IMR-90 (cell line): ENCODE data around the gene ZFYVE21. TPM values are rescaled to one million over a fixed set of nuclear protein-coding genes. Genes with fewer than 3 reads are reported as not detected.

Experiments used
- ATAC-seq: fragments of 200-7000 bp; cut with Tn5 transposase; 2 replicates; pipeline ENCODE4 v1.9.1; 2020; ENCODE audit warnings: low read depth, mild to moderate bottlenecking, moderate library complexity
- BruUV-seq: library from RNA; stranded (reverse); fragments of 400-500 nt; replicated peaks from 2 replicates; lab custom pipeline; 2021; lab: Mats Ljungman, UMichigan
- CTCF ChIA-PET: fragments of 300-600 bp; formaldehyde crosslinking; extraction: SDS; loops from one replicate; lab custom pipeline; 2021; ENCODE audit warnings: antibody characterized with exemption; lab: Yijun Ruan, JAX
- POLR2A ChIA-PET: fragments of 300-600 bp; sonication (Branson Sonifier 250); formaldehyde crosslinking; loops from one replicate; lab custom pipeline; 2022; ENCODE audit warnings: antibody characterized with exemption; ENCODE audit not compliant: unreplicated experiment; lab: Charles Lee
- DNase-seq: peaks from one replicate; pipeline ENCODE4 v3.0.0; 2013
- H2AFZ ChIP-seq: replicated peaks from 2 replicates; pipeline ENCODE3; 2013; ENCODE audit warnings: low read length, mild to moderate bottlenecking; ENCODE audit not compliant: poor library complexity
- H2AK5ac ChIP-seq: 2 replicates; pipeline ENCODE4 v1.6.1; 2013; ENCODE audit warnings: low read depth, low read length, inconsistent platforms
- H2AK9ac ChIP-seq: replicated peaks from 2 replicates; pipeline ENCODE3; 2013; ENCODE audit warnings: mild to moderate bottlenecking, low read depth, low read length, moderate library complexity; ENCODE audit not compliant: poor library complexity
- H2BK120ac ChIP-seq: 2 replicates; pipeline ENCODE4 v1.6.1; 2013; ENCODE audit warnings: low read depth, low read length, inconsistent platforms
- H2BK15ac ChIP-seq: 3 replicates; pipeline ENCODE4 v1.6.1; 2013; ENCODE audit warnings: low read depth, low read length, inconsistent platforms
- H2BK20ac ChIP-seq: 2 replicates; pipeline ENCODE4 v1.6.1; 2013; ENCODE audit warnings: low read depth, mild to moderate bottlenecking, inconsistent platforms, low read length, moderate library complexity
- H2BK5ac ChIP-seq: 2 replicates; pipeline ENCODE4 v1.6.1; 2013; ENCODE audit warnings: mild to moderate bottlenecking, low read depth, low read length, inconsistent platforms; ENCODE audit not compliant: poor library complexity, severe bottlenecking
- H3K14ac ChIP-seq: replicated peaks from 2 replicates; pipeline ENCODE4 v1.6.1; 2013; ENCODE audit warnings: low read depth, low read length, inconsistent platforms
- H3K18ac ChIP-seq: 2 replicates; pipeline ENCODE4 v1.6.1; 2013; ENCODE audit warnings: low read depth, low read length, control low read depth
- H3K23ac ChIP-seq: 2 replicates; pipeline ENCODE4 v1.6.1; 2013; ENCODE audit warnings: low read depth, low read length, inconsistent platforms
- H3K27ac ChIP-seq: 2 replicates; pipeline ENCODE4 v1.5.1; 2013; ENCODE audit warnings: mild to moderate bottlenecking, control low read depth, low read length; ENCODE audit not compliant: insufficient read depth
- H3K27me3 ChIP-seq: 2 replicates; pipeline ENCODE4 v1.6.1; 2013; ENCODE audit warnings: low read length; ENCODE audit not compliant: control insufficient read depth, insufficient read depth
- H3K36me3 ChIP-seq: 2 replicates; pipeline ENCODE4 v1.6.1; 2013; ENCODE audit warnings: low read length, mixed read lengths; ENCODE audit not compliant: control insufficient read depth, insufficient read depth
- H3K4ac ChIP-seq: 2 replicates; pipeline ENCODE4 v1.6.1; 2013; ENCODE audit warnings: low read depth, low read length, inconsistent platforms
- H3K4me1 ChIP-seq: 2 replicates; pipeline ENCODE4 v1.6.1; 2013; ENCODE audit warnings: low read length, mixed read lengths; ENCODE audit not compliant: control insufficient read depth, insufficient read depth
- H3K4me2 ChIP-seq: 2 replicates; pipeline ENCODE4 v1.6.1; 2013; ENCODE audit warnings: low read depth, mild to moderate bottlenecking, control low read depth, low read length, moderate library complexity
- H3K4me3 ChIP-seq: 2 replicates; pipeline ENCODE4 v1.5.1; 2013; ENCODE audit warnings: low read depth, mild to moderate bottlenecking, control low read depth, low read length, moderate library complexity; ENCODE audit not compliant: insufficient read depth
- H3K56ac ChIP-seq: 2 replicates; pipeline ENCODE4 v1.6.1; 2013; ENCODE audit warnings: low read length, inconsistent platforms; ENCODE audit not compliant: insufficient read depth; ENCODE audit errors: extremely low read depth
- H3K79me1 ChIP-seq, 2 experiments: 2 replicates each; pipeline ENCODE4 v1.6.1; 2013; ENCODE audit warnings: low read length in 2 of 2, inconsistent platforms in 1 of 2, low read depth in 1 of 2
- H3K9ac ChIP-seq: 2 replicates; pipeline ENCODE4 v1.6.1; 2013; ENCODE audit warnings: low read depth, low read length, control low read depth
- H3K9me1 ChIP-seq: 2 replicates; pipeline ENCODE4 v1.6.1; 2013; ENCODE audit warnings: low read length, inconsistent platforms; ENCODE audit not compliant: insufficient read depth
- H3K9me3 ChIP-seq: 2 replicates; pipeline ENCODE4 v1.6.1; 2013; ENCODE audit warnings: low read length; ENCODE audit not compliant: control insufficient read depth, insufficient read depth
- H4K20me1 ChIP-seq: 2 replicates; pipeline ENCODE4 v1.6.1; 2013; ENCODE audit warnings: low read length, inconsistent platforms; ENCODE audit not compliant: insufficient read depth
- H4K5ac ChIP-seq: 2 replicates; pipeline ENCODE4 v1.6.1; 2013; ENCODE audit warnings: mild to moderate bottlenecking, low read depth, low read length, control low read depth
- H4K8ac ChIP-seq, 2 experiments: 2 replicates each; pipeline ENCODE4 v1.6.1; 2013; ENCODE audit warnings: low read depth in 2 of 2, low read length in 2 of 2, control low read depth in 1 of 2, inconsistent platforms in 1 of 2
- H4K91ac ChIP-seq: 2 replicates; pipeline ENCODE4 v1.6.1; 2013; ENCODE audit warnings: low read depth, low read length, inconsistent platforms; ENCODE audit not compliant: insufficient read depth
- BHLHE40 ChIP-seq: fragments of 150-350 bp; IDR thresholded peaks from 2 replicates; pipeline ENCODE4 v1.6.1; 2016; ENCODE audit warnings: mild to moderate bottlenecking, low read depth, low read length
- CEBPB ChIP-seq: IDR thresholded peaks from 2 replicates; pipeline ENCODE4 v1.6.1; 2012; ENCODE audit warnings: low read depth, low read length, improper control_type of control experiment
- CHD1 ChIP-seq: IDR thresholded peaks from 2 replicates; pipeline ENCODE4 v1.6.1; 2012; ENCODE audit warnings: low read depth, low read length, improper control_type of control experiment
- ELK1 ChIP-seq: fragments of 150-350 bp; IDR thresholded peaks from 2 replicates; pipeline ENCODE4 v1.6.1; 2016; ENCODE audit warnings: low read depth, mild to moderate bottlenecking, low read length, moderate library complexity, borderline replicate concordance
- FOS ChIP-seq: fragments of 150-350 bp; IDR thresholded peaks from 2 replicates; pipeline ENCODE4 v1.6.1; 2016; ENCODE audit warnings: low read depth, low read length
- MAFK ChIP-seq: IDR thresholded peaks from 2 replicates; pipeline ENCODE4 v1.6.1; 2012; ENCODE audit warnings: low read depth, low read length, improper control_type of control experiment
- MAZ ChIP-seq: IDR thresholded peaks from 2 replicates; pipeline ENCODE4 v1.6.1; 2012; ENCODE audit warnings: low read depth, mild to moderate bottlenecking, low read length, improper control_type of control experiment, moderate library complexity, borderline replicate concordance
- MXI1 ChIP-seq: IDR thresholded peaks from 2 replicates; pipeline ENCODE4 v1.6.1; 2012; ENCODE audit warnings: low read depth, mild to moderate bottlenecking, low read length, moderate library complexity, borderline replicate concordance
- NFE2L2 ChIP-seq: fragments of 150-350 bp; IDR thresholded peaks from 2 replicates; pipeline ENCODE4 v1.6.1; 2016; ENCODE audit warnings: low read depth, mild to moderate bottlenecking, low read length
- POLR2A ChIP-seq: IDR thresholded peaks from 2 replicates; pipeline ENCODE4 v1.6.1; 2012; ENCODE audit warnings: mild to moderate bottlenecking, low read depth, low read length
- RAD21 ChIP-seq: IDR thresholded peaks from 2 replicates; pipeline ENCODE4 v1.6.1; 2012; ENCODE audit warnings: low read length, improper control_type of control experiment
- RCOR1 ChIP-seq: IDR thresholded peaks from 2 replicates; pipeline ENCODE4 v1.6.1; 2012; ENCODE audit warnings: mild to moderate bottlenecking, low read length, improper control_type of control experiment; ENCODE audit not compliant: insufficient replicate concordance
- RFX5 ChIP-seq: IDR thresholded peaks from 2 replicates; pipeline ENCODE4 v1.8.0; 2012; ENCODE audit warnings: low read depth, mild to moderate bottlenecking, low read length, moderate library complexity
- SMC3 ChIP-seq: fragments of 150-350 bp; IDR thresholded peaks from 2 replicates; pipeline ENCODE4 v1.6.1; 2016; ENCODE audit warnings: low read depth, mild to moderate bottlenecking, antibody characterized with exemption, low read length, moderate library complexity
- WGBS, 2 experiments: methylation state at CpG; one replicate each; pipeline versions ENCODE4 v1.1.5 to v1.1.7; 2013; ENCODE audit warnings: missing lambda C conversion rate in 2 of 2; ENCODE audit not compliant: insufficient read length in 1 of 2; ENCODE audit errors: extremely low coverage in 2 of 2; 5-methylcytosine and 5-hydroxymethylcytosine counted together
- dilution Hi-C: fragments of 300-500 bp; cut with HindIII; formaldehyde crosslinking; loops from one replicate; pipeline ENCODE4 v1.14.3; 2018; ENCODE audit warnings: low sequenced_read_pairs; ENCODE audit not compliant: unreplicated experiment
- in situ Hi-C: fragments of 300-500 bp; cut with MboI; formaldehyde crosslinking; loops from 3 replicates; pipeline ENCODE4 v1.14.3; 2019; ENCODE audit warnings: low sequenced_read_pairs, inconsistent platforms, mixed read lengths
- intact Hi-C: fragments of 100-400 bp; cut with micrococcal nuclease; formaldehyde crosslinking; loops from 2 replicates; pipeline ENCODE4 v1.10.0; 2022
- polyA plus RNA-seq, 3 experiments: library from polyadenylated mRNA; depleted of rRNA; stranded (reverse); fragments of >200 nt; gene quantifications; 2 replicates each; pipeline ENCODE4 v1.2.3, GENCODE V29; 2012; ENCODE audit warnings: low replicate concordance in 1 of 3
- total RNA-seq: library from RNA; depleted of rRNA; stranded (reverse); fragments of >200 nt; gene quantifications from 2 replicates; pipeline ENCODE4 v1.2.3, GENCODE V29; 2012
- TF ChIP-seq, protein P1 (sequence below): fragments of 150-350 bp; IDR thresholded peaks from 2 replicates; pipeline ENCODE4 v1.6.1; 2017; ENCODE audit warnings: mild to moderate bottlenecking, antibody characterized with exemption, low read length, low read depth
- TF ChIP-seq, protein P2 (sequence below): conservative IDR thresholded peaks from 2 replicates; pipeline ENCODE4 v1.5.1; 2012; ENCODE audit warnings: mild to moderate bottlenecking, low read depth, low read length, improper control_type of control experiment

The ZFYVE21 gene
- total and polyA plus RNA-seq, 2 of the 4 experiments (the other 2 are of a cell fraction): 41.2 to 89.2 TPM

- 97% methylated on average over 9 of the region's 13 CpGs; no CpG with 5 or more reads in 1 of the 2 experiments for WGBS, 2 experiments
- Histone ChIP-seq H3K9me1 (no peaks in the 10 kb centered on the region), H4K20me1 (peaks cover 27% of the 10 kb centered on the region), H3K27me3 (no peaks in the 10 kb centered on the region), H2AK9ac (no peak overlapping the region), H3K9ac (no peak overlapping the region), H2AFZ (no peak overlapping the region), H3K4me3 (no peak overlapping the region), H3K36me3 (peaks cover 67% of the 10 kb centered on the region), H3K79me1 (peaks cover 17 to 66% of the 10 kb centered on the region in 2 experiments; a peak in 2 of 4 replicates), H3K14ac (no peak overlapping the region), H3K23ac (no peak overlapping the region), H3K9me3 (no peaks in the 10 kb centered on the region), H3K4ac (no peak overlapping the region), H4K8ac (no peak overlapping the region), H4K91ac (no peak overlapping the region), H2BK5ac (no peak overlapping the region), H3K4me1 (no peaks in the 10 kb centered on the region), H2AK5ac (no peak overlapping the region), H3K4me2 (no peak overlapping the region), H2BK20ac (no peak overlapping the region), H3K27ac (no peak overlapping the region), H3K56ac (no peak overlapping the region), H2BK15ac (no peak overlapping the region), H3K18ac (no peak overlapping the region), H4K5ac (no peak overlapping the region), H2BK120ac (no peak overlapping the region)
- no peak for ATAC-seq
- dilution Hi-C loops (no loop called here), in situ Hi-C loops (no loop called here), intact Hi-C loops (no loop called here)
- no TSS peak for BruUV-seq
- no peak for DNase-seq
- CTCF ChIA-PET: no interaction called here
- POLR2A ChIA-PET: interaction anchor here (0.6 kb wide), 1 partner anchor 287 kb away, joined by 4 read pairs; no protein-coding TSS in a partner anchor
- TF ChIP-seq RFX5 (no peak), MAFK (no peak), POLR2A (no peak), MXI1 (no peak), ELK1 (no peak), RAD21 (no peak), MAZ (no peak), RCOR1 (no peak), FOS (no peak), SMC3 (no peak), BHLHE40 (no peak), CEBPB (no peak), CHD1 (no peak), NFE2L2 (no peak)
- TF ChIP-seq, protein P1, sequence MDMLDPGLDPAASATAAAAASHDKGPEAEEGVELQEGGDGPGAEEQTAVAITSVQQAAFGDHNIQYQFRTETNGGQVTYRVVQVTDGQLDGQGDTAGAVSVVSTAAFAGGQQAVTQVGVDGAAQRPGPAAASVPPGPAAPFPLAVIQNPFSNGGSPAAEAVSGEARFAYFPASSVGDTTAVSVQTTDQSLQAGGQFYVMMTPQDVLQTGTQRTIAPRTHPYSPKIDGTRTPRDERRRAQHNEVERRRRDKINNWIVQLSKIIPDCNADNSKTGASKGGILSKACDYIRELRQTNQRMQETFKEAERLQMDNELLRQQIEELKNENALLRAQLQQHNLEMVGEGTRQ: no peak
- TF ChIP-seq, protein P2, sequence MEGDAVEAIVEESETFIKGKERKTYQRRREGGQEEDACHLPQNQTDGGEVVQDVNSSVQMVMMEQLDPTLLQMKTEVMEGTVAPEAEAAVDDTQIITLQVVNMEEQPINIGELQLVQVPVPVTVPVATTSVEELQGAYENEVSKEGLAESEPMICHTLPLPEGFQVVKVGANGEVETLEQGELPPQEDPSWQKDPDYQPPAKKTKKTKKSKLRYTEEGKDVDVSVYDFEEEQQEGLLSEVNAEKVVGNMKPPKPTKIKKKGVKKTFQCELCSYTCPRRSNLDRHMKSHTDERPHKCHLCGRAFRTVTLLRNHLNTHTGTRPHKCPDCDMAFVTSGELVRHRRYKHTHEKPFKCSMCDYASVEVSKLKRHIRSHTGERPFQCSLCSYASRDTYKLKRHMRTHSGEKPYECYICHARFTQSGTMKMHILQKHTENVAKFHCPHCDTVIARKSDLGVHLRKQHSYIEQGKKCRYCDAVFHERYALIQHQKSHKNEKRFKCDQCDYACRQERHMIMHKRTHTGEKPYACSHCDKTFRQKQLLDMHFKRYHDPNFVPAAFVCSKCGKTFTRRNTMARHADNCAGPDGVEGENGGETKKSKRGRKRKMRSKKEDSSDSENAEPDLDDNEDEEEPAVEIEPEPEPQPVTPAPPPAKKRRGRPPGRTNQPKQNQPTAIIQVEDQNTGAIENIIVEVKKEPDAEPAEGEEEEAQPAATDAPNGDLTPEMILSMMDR: no peak
Observed at GRCh38 chr14:103704708-103705107, 10.9 kb upstream of the ZFYVE21 start.
